Left lobe of liver (tissue), 2 donors: ENCODE measurements around the gene ALK. TPM values are rescaled to one million over a fixed set of nuclear protein-coding genes. Genes with fewer than 3 reads are reported as not detected.

Experiments
- ATAC-seq: fragments of 200-7000 bp; cut with Tn5 transposase; one replicate; pipeline ENCODE4 v1.9.1; 2020; ENCODE audit warnings: mild to moderate bottlenecking, moderate library complexity
- DNase-seq: peaks from one replicate; pipeline ENCODE4 v3.0.0-alpha.2; 2020; ENCODE audit warnings: low spot score
- total RNA-seq: library from RNA; stranded (reverse); gene quantifications from one replicate; pipeline ENCODE4 v1.2.1, GENCODE V29; 2021
- donor health status: DM: no; HTN: no; CAD: no; lungs with moderate emphysema.
- donor health status: DM: no; HTN: yes; CAD: no.

The ALK gene
- total RNA-seq, 1 donor from 2014 or later, result not detected

DNA sequence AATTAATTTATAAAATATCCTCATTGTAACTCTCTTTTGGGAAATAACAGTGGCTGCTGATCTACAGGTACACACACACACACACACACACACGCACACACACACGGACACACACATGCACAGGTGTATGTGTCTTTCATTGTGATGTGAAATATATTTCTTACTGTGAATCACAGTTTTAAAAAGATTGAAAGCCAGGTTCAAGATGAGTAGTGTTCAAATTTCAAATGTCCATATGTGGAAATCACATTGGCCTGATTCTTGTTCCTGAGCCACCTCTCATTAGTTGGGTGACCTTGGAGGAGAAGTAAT lies 372.4 kb downstream of the ALK start:
- no peak for DNase-seq
- ATAC-seq, result no peak

DNA sequence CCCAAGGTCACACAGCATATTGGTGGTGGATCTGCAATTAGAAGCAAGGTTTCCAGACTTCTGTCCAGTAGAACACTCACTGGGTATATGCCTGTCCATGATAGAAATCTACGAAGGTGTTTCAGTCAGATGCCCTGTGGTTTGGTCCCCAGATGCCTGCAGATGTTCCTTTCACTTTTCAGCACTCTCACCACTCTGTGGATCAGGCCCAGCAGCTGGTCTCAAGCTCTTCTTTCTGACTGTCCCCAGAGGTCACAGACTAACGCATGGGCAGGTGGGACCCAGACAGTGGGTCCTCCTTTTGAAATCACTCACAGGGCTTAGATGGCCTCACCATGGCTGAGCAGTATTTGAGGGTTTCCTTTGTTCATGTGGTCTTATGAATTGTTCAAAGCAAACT lies 376.5 kb downstream of the ALK start:
- ATAC-seq, result no peak

DNA sequence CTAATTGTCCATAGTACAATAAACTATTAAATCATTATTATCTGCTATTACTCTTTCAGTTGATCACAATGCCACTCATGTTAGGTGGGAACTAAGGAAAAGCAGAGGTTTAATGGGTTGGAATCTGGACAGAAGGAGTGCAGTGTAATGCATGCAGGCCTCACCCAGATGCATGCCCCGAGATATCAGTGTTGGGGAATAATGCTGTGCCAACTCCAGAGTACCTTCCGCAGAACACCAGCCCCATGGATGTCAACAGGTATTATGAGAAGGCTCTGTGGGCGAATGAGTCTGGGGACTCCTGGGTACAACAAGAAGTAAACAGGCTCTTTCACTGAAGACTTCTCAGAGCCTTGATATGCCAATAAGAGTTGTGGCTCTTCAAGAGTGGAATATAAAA lies 377.4 kb downstream of the ALK start:
- DNase-seq (no peak), ATAC-seq (no peak)

More for the DNA sequence above, 376.5 kb downstream of the ALK start:
- DNase-seq, result no peak

DNA sequence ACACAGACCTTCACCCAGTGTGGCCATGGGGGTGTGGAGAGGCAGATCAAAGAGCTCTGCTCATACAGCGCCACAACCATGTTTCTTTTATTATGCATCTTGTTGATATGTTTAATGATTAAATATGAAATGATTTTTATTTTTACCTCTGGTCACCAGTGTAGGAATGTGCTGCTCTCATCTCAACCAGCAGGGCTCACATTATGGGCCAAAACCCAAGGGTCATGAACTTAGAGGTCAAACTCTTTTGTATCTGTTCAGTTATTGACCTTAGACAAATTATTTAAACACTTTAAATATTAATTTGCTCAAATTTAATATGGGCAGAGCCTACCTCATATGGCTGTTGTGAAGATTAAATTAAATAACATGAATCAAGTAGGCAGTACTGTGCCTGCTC lies 386.2 kb downstream of the ALK start:
- ATAC-seq (peak; percentile 54), DNase-seq (no peak)

DNA sequence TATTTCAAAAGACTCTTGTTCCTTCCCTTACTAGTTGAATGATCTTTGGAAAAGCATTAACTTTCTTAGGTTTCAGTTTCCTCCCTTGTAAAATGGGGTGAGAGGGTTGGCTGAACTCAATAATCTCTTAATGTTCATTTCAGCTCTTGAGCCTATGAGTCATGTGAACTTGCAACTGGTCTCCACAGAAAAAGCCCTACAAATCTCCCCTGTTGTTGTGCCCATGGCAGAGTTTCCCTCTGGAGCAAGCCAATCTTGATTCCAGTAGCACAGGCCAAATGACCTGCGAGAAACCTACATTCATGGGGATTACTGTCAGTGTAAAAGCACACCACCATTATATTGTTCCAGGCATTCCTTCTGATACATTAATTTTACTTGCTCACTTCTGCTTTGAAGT lies 388.9 kb downstream of the ALK start:
- DNase-seq, result no peak
- no peak for ATAC-seq

DNA sequence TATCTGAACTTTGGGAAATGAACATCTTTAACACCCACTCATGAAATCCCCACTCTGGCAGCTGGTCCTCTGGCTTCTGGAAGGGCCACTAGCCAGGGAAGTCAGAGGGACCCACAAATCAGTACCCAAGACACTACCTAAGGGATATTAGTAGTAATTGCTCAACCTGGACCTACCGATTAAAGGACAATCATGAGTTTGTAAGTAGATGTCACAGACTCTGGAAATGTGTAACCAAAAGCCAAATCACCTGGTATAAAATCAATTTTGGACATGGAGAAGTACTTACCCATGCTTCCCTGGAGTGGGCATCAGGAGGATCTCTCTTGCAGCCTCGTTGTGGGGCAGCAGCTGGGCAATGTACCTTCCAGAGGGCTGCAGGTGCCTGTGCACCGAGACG lies 389.8 kb downstream of the ALK start:
- DNase-seq, result no peak
- ATAC-seq, result peak; percentile 45

DNA sequence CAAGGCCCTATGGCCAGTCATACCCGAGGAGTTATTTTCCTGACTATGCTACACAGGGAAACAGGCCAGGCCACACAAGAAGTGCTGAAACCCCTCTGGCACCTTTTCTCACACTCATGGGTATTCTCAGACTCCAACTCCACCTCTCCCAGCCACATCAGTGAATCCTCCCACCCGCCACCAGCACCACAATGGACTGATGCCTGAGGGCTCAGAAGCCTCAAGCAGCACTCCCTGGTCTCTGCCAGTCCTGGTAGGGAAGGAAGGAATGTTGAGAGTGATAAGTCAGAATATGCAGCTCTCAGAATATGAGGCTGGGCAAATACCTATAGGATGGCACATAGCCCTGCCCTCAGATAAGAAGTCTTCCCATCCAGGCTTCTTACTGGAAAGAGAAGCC lies 391.1 kb downstream of the ALK start:
- no peak for ATAC-seq
- DNase-seq, result no peak

DNA sequence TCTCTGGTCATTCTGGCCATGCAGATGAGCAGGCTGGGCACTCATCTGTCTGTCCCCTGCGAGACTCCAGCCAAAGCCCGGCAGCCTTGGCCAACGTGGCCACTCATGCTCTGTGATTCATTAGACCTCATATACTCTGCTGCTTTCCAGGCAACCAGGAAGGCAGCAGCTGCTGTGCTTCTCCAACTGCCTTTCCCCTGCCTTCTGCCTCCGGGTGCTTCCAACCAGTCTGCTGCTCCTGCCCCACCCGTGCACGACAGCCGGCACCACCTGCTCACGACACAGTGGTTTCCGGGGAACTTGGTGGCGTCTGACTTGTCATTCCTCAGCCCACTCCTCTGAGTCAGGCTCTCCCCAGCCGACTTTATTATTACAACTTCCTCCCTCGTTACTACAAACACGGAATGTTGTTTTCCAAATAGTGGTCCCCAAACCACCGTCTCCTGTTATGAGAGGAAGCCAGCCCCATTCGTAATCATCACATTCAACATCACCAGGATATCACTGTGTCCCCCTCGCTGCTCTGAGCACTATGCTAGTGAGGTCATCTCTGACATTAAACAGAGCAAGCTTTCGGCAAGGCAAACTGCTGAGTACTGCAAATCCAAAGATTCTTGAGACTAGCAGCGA lies 392.4 kb downstream of the ALK start:
- no peak for ATAC-seq
- DNase-seq, result no peak

DNA sequence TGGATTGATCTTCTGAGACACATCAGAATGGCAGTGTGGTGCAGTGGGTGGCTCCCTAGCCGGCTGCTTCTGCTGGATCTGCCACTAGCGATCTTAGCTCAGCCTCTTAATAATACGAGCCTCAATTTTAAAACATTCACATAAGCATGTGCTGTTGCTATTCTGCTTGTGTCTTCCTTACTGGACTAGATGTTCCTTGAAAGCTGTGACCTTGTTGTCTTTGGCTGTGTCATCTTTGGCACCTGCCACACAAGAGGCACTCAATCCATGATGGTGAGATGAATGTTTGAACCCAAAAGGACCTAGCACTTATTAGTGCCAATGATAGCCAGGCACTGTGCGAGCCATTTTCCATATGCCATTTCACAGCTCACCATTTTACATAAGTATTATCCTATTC lies 393.0 kb downstream of the ALK start:
- ATAC-seq (no peak), DNase-seq (no peak)

DNA sequence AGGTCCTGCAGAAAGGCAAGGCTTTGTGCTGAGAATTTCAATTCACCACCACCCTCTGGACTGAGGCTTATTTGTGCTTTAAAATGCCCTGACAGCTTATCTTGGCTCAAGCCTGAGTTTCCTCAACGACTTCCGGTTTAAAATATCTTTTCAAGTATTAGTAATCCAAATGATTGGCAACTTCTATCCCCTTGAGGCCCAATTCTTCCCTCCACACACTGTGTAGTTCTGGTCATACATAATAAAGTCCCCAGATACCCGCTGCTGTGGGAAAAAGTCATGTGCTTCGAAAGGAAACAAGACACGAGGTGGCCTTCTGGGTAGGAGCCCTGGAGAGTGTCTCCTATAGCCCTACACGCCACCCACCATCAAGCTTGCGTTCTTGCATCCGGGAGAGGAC lies 393.4 kb downstream of the ALK start:
- no peak for ATAC-seq
- DNase-seq, result no peak

DNA sequence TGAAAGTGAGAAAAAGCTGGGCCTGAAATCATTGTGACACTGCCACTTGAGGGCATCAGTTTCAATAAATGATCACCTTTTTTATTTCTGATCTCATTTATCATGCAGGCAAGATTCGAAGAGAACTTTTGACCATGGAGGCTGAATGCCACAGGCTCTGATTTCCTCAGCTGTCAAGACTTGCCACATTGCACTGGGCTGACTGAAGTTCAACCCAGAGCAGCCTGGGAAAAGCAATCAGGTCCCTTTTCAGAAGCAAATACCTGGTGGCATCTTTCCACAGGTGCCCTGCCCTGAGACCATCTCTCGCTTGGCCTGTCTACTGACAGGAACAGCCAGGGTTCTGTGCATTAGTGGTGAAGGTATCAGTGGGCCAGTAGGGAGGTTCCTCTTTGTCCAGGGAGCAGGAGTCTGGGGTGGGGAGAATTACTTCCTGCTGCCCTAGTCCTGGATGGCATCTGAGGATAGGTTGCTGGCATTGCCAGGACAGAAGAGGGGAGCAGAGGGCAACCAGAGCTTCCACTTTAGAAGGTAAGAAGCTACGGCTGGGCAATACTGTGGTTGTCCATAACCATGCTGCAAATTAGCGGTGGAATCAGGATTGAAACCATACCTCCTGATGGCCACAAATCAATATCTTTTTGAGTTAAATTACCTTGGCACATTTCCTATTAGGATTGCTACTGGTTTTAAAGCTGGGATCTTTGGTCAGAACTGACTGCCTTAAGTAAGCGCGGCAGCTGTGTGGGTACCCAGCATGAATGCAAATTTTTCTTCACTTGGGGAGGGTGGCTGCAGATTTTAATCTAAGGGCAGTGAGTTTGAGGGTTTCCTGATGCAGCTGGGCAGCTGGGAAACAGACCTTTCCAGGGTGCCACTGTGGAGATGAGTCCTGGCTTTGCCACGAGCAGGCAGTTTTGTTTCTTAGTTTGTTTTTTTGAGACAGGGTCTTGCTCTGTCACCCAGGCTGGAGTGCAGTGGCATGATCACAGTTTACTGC lies 394.5 kb downstream of the ALK start:
- peak; percentile 85 for ATAC-seq

DNA sequence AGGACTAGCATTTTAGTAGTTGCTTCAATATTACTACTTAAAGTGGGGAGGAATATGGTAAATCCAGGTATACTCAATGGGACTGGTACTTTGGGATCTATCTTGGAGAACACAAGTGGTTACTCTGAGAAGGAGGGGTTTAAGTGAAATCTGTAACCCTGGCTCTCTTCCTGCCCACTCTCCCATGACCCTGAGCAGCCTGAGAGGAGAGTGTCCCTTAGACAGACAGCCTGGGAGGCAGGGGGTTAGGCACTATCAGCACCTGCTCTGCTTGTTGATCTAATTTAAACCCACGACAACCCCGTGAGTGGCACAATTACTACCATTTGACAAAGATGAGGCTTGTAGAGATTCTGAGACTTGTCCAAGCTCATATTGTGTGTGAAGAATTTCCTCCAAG lies 395.5 kb downstream of the ALK start:
- no peak for DNase-seq
- ATAC-seq, result no peak

More for the DNA sequence above, 394.5 kb downstream of the ALK start:
- peak; percentile 71 for DNase-seq

DNA sequence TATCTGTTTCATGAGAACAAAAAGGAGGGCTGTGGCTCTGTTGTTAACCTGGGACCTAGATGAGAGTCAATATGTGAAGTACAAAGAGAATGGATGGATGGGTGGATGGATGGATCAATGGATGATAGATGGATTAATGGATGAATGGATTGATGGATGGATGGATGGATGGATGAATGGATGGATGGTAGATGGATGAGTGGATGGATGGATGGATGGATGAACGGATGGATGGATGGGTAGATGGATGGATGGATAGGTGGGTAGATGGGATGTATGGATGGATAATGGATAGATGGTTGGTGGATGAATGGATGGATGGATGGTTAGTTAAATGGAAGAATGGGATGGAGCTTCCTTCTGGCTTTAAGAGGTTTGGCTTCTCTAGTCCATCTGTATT lies 396.7 kb downstream of the ALK start:
- no peak for ATAC-seq
- no peak for DNase-seq

DNA sequence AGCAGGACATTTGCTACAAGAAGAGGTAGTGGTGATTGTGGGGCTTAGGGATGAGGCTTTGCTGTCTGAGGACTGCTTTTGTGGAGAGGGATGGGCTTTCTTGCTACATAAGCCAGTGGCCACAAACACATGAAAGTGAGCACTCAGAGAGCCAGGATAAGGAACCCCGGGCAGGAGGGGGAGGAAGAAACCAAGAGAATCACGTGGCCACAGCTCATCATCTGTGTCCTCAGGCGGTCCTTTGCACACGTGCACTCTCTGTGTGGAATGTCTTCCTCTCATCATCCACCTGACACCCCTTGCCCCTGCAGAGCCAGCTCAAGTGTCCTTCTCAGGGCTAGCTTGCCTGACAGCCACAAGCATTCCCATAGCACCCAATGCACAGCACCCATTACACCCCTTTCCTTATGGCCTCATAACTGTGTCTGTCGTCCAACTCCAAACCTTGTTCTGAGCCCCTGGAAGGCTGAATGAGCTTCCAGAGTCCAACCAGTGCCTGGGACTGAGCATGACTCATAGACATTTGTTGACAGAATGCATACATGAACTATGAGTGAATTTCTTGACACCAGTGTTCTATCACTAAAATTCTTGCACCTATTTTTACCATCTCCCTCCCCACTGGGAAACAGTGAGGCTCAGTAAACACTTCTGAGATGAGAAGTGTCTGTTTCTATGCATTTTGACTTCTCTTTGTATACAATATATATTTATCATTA lies 398.3 kb downstream of the ALK start:
- ATAC-seq, result no peak
- DNase-seq, result no peak

DNA sequence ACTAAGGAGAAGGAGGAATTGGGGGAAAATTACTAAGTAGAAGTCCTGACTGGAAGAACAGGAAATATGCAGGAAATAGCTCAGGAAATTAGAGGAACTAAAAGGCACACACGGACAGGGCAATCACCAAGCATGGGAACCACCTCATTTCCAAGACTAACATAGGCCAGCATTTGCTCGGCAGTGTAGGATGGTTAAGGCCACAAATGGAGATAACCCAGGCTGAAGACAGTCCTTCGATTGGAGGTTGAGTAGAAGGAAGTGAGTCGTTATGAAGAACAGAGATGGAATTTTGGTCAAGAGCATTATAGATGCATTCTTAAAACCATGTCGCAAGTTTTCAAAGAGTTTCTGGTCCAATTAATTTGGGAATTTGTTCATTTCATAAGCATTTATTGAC lies 401.4 kb downstream of the ALK start:
- DNase-seq (no peak), ATAC-seq (no peak)

DNA sequence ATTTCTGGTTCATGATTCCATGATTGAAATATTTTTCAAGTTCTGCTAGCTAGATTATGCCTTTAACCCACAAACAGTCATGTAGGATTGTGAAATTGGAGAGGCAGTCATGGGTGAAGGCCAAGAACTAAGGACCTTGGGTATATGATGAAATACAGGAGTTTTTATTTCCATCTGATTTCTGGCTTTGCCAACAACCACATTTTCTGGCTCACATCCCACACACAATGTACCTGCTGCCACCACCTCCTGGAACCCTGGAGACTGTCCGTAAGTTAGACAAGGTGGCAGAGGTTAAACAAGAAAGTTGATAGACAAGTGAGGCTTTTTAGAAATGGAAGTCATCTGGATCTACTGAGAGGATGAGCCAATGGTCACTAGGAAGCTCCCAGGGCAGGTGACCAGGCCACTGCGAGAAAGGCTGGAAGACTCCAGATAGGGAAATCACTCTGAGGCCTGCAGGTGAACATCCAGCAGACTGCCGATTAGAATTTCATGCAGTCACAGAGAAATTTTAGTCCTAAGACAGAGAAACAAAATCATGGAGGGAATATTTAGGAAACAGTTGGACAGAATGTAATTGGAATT lies 402.0 kb downstream of the ALK start:
- ATAC-seq (peak; percentile 85), DNase-seq (peak; percentile 75)

DNA sequence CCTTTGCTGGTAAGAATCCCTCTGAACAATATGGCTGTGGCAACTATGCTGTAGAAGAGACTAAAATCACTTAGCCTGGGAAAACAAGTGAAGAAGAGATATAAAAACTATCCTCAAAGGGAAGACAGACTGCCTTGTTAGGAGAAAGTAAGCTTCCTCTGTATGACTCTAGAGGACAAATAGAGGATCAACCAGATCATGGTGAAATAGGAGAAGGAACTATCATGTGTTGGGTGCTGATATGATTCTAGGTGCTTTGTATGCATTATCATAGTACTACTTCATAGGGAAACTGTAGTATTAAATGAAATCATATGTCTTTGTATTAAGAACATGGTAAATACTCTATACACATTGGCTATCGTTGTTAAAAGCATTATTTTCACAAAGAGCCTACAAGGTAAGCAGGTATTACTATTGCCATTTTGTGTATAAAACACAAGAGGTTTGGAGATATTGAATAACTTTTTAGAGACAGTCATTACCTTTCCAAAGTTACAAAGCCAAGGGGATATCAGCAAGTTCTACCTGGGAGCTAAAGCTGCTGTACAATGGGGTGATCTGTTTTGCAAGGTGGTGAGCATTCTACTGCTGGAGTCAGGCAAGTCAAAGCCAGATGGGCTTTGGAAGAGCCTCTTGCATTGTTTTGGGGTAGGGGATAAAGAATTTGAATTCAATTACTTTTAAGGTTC lies 402.6 kb downstream of the ALK start:
- ATAC-seq, result peak; percentile 68
- no peak for DNase-seq

DNA sequence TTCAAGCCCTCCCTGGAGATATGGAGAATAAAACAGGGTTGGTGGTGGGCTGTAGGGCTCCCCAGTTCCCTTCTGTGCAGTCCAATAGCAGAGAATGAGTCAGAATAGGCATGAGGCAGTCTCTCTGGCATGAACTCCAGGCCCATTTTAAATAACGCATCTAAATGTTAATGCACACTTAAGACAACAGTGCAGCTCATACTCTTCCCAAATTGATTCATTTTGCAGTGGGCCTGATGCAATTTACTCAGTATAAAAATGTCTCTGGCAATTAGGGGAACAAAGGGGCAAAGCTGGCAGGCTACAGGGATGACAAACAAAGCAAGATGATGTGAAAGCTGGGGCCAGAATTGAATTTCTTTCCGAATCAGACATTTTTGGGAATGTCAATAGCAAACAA lies 403.4 kb downstream of the ALK start:
- DNase-seq (no peak), ATAC-seq (no peak)

DNA sequence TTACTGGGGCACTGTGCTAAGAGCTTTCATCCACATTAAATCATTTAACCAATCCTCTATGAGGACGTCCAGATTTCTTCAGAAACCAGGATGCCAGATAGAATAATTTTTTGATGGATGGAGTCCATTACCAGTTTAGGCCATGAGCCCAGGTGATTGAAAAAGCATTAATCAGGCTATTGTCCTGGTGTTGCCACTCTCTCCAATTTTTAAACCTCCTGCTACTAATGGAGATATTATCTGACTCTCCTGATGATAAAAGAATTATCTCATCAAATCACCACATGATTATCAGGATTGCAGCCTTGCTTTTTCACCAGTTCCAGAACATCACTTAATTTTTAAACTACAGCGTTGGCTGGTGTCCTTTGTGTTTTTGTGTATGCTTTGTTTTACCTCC lies 404.0 kb downstream of the ALK start:
- no peak for DNase-seq
- ATAC-seq, result no peak

DNA sequence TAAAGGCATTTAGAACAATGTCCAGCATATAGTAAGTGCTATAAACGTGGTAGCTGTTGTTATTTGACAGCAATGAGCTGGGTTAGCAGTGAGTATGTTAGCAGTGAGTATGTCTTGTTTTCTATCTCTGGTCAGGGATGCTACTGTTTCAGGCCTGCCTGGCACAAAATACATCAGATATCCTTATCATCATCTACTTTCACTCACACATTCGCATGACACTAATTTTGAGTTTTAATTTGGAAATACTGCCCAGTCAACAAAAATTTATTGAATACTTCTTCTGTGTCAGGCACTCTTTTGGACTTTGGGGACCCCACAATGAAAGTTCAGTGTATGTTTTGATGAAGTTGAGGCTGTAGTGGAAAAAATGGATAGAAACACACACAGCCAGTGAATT lies 404.6 kb downstream of the ALK start:
- ATAC-seq (no peak), DNase-seq (no peak)

DNA sequence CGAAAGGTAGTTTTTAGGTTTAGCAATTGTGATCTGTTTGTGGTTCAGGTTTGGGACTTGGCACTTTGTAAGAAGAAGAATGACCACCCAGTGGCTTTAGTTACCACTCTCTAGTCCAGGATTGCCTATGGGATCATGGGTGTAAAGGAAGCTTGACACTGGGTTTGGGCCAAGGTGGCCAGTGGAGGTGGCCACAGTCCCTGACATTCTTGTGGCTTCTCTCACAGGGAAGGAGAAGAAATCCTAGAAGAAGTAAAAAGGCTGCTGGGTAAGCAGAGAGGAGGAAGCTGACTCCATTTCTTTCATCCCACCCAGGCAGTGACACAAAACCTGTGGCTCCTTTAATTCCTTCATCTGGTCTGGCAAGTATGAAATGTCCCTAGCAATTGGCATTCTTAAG lies 411.5 kb downstream of the ALK start:
- DNase-seq (no peak), ATAC-seq (no peak)
